A549 (cell line): ENCODE data around the gene CLCN7.

Experiments used
- CBX8 ChIP-seq: fragments of 200-600 bp; sonication (generic); IDR thresholded peaks from 2 replicates; pipeline ENCODE4 v1.6.1; 2016
- CTCF ChIP-seq: fragments of >200 bp; sonication (Bioruptor Twin); formaldehyde crosslinking; IDR thresholded peaks from 3 replicates; pipeline ENCODE4 v1.5.1; 2016
- E2F6 ChIP-seq: IDR thresholded peaks from 2 replicates; pipeline ENCODE4 v1.6.1; 2012; ENCODE audit warnings: low read depth, borderline replicate concordance
- ELK1 ChIP-seq: fragments of 150-350 bp; IDR thresholded peaks from 2 replicates; pipeline ENCODE4 v1.6.1; 2014; ENCODE audit warnings: low read depth, mild to moderate bottlenecking, low read length
- MAZ ChIP-seq: fragments of 150-350 bp; IDR thresholded peaks from 2 replicates; pipeline ENCODE4 v1.6.1; 2014; ENCODE audit warnings: antibody characterized with exemption, low read depth, low read length, borderline replicate concordance
- NR3C1 ChIP-seq: fragments of >200 bp; sonication (Bioruptor Twin); formaldehyde crosslinking; IDR thresholded peaks from 3 replicates; pipeline ENCODE4 v1.6.1; 2017
- POLR2A ChIP-seq: IDR thresholded peaks from 2 replicates; pipeline ENCODE4 v1.6.1; 2012; ENCODE audit warnings: mild to moderate bottlenecking, low read length
- RARB ChIP-seq: fragments of 250-450 bp; sonication (Bioruptor Pico); IDR thresholded peaks from 2 replicates; pipeline ENCODE4 v1.8.0; 2021; ENCODE audit warnings: mild to moderate bottlenecking, moderate library complexity
- RCOR1 ChIP-seq: fragments of 150-350 bp; IDR thresholded peaks from 2 replicates; pipeline ENCODE4 v1.6.1; 2014; ENCODE audit warnings: antibody characterized with exemption, low read length, low read depth

GRCh38 chr16:1492082-1492922 is 17.5 kb upstream of the CLCN7 start:
- TF ChIP-seq NR3C1 = no peak
- TF ChIP-seq CTCF = no peak
- no peak for TF ChIP-seq CBX8
- no peak for TF ChIP-seq MAZ
- TF ChIP-seq ELK1 = no peak
- no peak for TF ChIP-seq POLR2A
- no peak for TF ChIP-seq RCOR1
- no peak for TF ChIP-seq RARB (CRISPR knock-in tag)
- TF ChIP-seq E2F6 = no peak
